Endothelial cell of umbilical vein (primary cell): ENCODE results near the gene PAPPA2. TPM values are rescaled to one million over a fixed set of nuclear protein-coding genes. Genes with fewer than 3 reads are reported as not detected.

Experiments used
- BruUV-seq: library from RNA; stranded (reverse); fragments of 400-500 nt; replicated peaks from 2 replicates; lab custom pipeline; 2021; lab: Mats Ljungman, UMichigan
- CTCF ChIA-PET: fragments of 300-600, 350-600 bp; sonication (Branson Sonifier 250); formaldehyde crosslinking; loops from one replicate; lab custom pipeline; 2021; ENCODE audit warnings: antibody characterized with exemption, inconsistent platforms; lab: Charles Lee
- POLR2A ChIA-PET: fragments of 300-600, 350-600 bp; sonication (Branson Sonifier 250); formaldehyde crosslinking; loops from one replicate; lab custom pipeline; 2021; ENCODE audit warnings: antibody characterized with exemption, inconsistent platforms; lab: Charles Lee
- DNase-seq: peaks from one replicate; pipeline ENCODE4 v3.0.0-alpha.2; 2011; ENCODE audit warnings: low read depth, low spot score
- FAIRE-seq: peaks from 2 replicates; lab custom pipeline; 2011; peaks lifted over from hg19 to GRCh38; lab: Jason Lieb, UNC
- H2AFZ ChIP-seq: 2 replicates; pipeline ENCODE4 v1.6.0; 2012; ENCODE audit warnings: low read depth, low read length, control low read depth, inconsistent platforms
- H3K27ac ChIP-seq: 2 replicates; pipeline ENCODE4 v1.5.1; 2011; ENCODE audit warnings: low read depth, mild to moderate bottlenecking, control low read depth, low read length, moderate library complexity; ENCODE audit not compliant: insufficient read depth
- H3K27me3 ChIP-seq, 2 experiments: 2 replicates each; pipeline versions ENCODE4 v1.6.0 to v1.6.1; 2011; ENCODE audit warnings: low read length in 2 of 2, mixed read lengths in 1 of 2; ENCODE audit not compliant: control insufficient read depth in 2 of 2, insufficient read depth in 2 of 2
- H3K36me3 ChIP-seq, 2 experiments: 2 replicates in 1 of 2; 3 replicates in 1 of 2; pipeline ENCODE4 v1.5.1; 2011; ENCODE audit warnings: low read length in 2 of 2, mild to moderate bottlenecking in 1 of 2, moderate library complexity in 1 of 2; ENCODE audit not compliant: control insufficient read depth in 2 of 2, insufficient read depth in 2 of 2; ENCODE audit errors: extremely low read depth in 1 of 2
- H3K4me1 ChIP-seq: 3 replicates; pipeline ENCODE4 v1.5.1; 2011; ENCODE audit warnings: mild to moderate bottlenecking, low read length; ENCODE audit not compliant: control insufficient read depth, insufficient read depth; ENCODE audit errors: extremely low read depth
- H3K4me2 ChIP-seq: 2 replicates; pipeline ENCODE4 v1.6.1; 2011; ENCODE audit warnings: low read length, control low read depth, mixed read lengths; ENCODE audit not compliant: insufficient read depth
- H3K4me3 ChIP-seq, 3 experiments: fragments of 200-600 bp in 1 of 3; sonication (generic), shearing (Covaris generic) in 1 of 3; replicated peaks in 1 of 3; 2 replicates each; pipeline ENCODE4 v1.5.1; 2011 to 2016; ENCODE audit warnings: control low read depth in 3 of 3, low read length in 3 of 3, mild to moderate bottlenecking in 2 of 3, inconsistent platforms in 1 of 3, low read depth in 1 of 3, moderate library complexity in 1 of 3; ENCODE audit not compliant: insufficient read depth in 1 of 3
- H3K79me2 ChIP-seq: 2 replicates; pipeline ENCODE4 v1.6.0; 2012; ENCODE audit warnings: low read length, inconsistent platforms; ENCODE audit not compliant: control insufficient read depth, insufficient read depth
- H3K9ac ChIP-seq: replicated peaks from 2 replicates; pipeline ENCODE3; 2011; ENCODE audit warnings: low read length, control low read depth; ENCODE audit not compliant: insufficient read depth; ENCODE audit errors: extremely low read depth
- H3K9me1 ChIP-seq: replicated peaks from 3 replicates; pipeline ENCODE4 v1.6.0; 2011; ENCODE audit warnings: mild to moderate bottlenecking, low read length; ENCODE audit not compliant: control insufficient read depth, insufficient read depth; ENCODE audit errors: extremely low read depth
- H3K9me3 ChIP-seq: replicated peaks from 2 replicates; pipeline ENCODE4 v1.5.1; 2012; ENCODE audit warnings: low read length, inconsistent platforms; ENCODE audit not compliant: control insufficient read depth, insufficient read depth
- H4K20me1 ChIP-seq: replicated peaks from 2 replicates; pipeline ENCODE3; 2011; ENCODE audit warnings: mild to moderate bottlenecking, low read length; ENCODE audit not compliant: control insufficient read depth, insufficient read depth; ENCODE audit errors: extremely low read depth
- CTCF ChIP-seq, 2 donors: IDR thresholded peaks; 1 replicate in 1 of 2; 2 replicates in 1 of 2; pipeline ENCODE4 v1.5.1; 2011; ENCODE audit warnings: low read length in 2 of 2, mild to moderate bottlenecking in 2 of 2, moderate library complexity in 2 of 2, control low read depth in 1 of 2, inconsistent platforms in 1 of 2, low read depth in 1 of 2; ENCODE audit not compliant: insufficient read depth in 1 of 2; ENCODE audit errors: extremely low read depth in 1 of 2
- EZH2 ChIP-seq: IDR thresholded peaks from 2 replicates; pipeline ENCODE4 v1.6.1; 2012; ENCODE audit warnings: borderline replicate concordance, low read depth, mild to moderate bottlenecking, moderate library complexity, low read length, inconsistent platforms; ENCODE audit not compliant: severe bottlenecking
- FOS ChIP-seq: IDR thresholded peaks from 2 replicates; pipeline ENCODE4 v1.6.1; 2011; ENCODE audit warnings: mild to moderate bottlenecking, low read length, moderate library complexity, borderline replicate concordance; ENCODE audit not compliant: insufficient read depth
- GATA2 ChIP-seq: IDR thresholded peaks from 2 replicates; pipeline ENCODE4 v1.7.0; 2011; ENCODE audit warnings: low read depth, mild to moderate bottlenecking, moderate library complexity, mixed read lengths, low read length; ENCODE audit not compliant: insufficient read length, insufficient read depth
- JUN ChIP-seq: IDR thresholded peaks from 2 replicates; pipeline ENCODE4 v1.6.1; 2011; ENCODE audit warnings: borderline replicate concordance, low read depth; ENCODE audit not compliant: insufficient read length, insufficient read depth
- MAX ChIP-seq: IDR thresholded peaks from 2 replicates; pipeline ENCODE4 v1.6.1; 2011; ENCODE audit not compliant: insufficient read depth, insufficient read length
- MYC ChIP-seq: IDR thresholded peaks from one replicate; pipeline ENCODE4 v1.6.1; 2011; ENCODE audit warnings: mild to moderate bottlenecking, low read depth, low read length
- POLR2A ChIP-seq: IDR thresholded peaks from 2 replicates; pipeline ENCODE4 v1.6.1; 2012; ENCODE audit warnings: low read depth, mild to moderate bottlenecking, control low read depth, low read length
- POLR2AphosphoS5 ChIP-seq: IDR thresholded peaks from 2 replicates; pipeline ENCODE4 v1.6.1; 2012; ENCODE audit warnings: low read depth, mild to moderate bottlenecking, control low read depth, low read length, moderate library complexity; ENCODE audit not compliant: insufficient read depth
- dilution Hi-C: fragments of 300-500 bp; cut with MboI; formaldehyde crosslinking; loops from one replicate; pipeline ENCODE4 v1.15.0; 2019; ENCODE audit warnings: low sequenced_read_pairs; ENCODE audit not compliant: extremely low pct_ligation_motif_present
- intact Hi-C: fragments of 100-400 bp; cut with micrococcal nuclease; formaldehyde crosslinking; loops from one replicate; pipeline ENCODE4 v1.10.0; 2022
- polyA plus RNA-seq, 4 experiments: library from polyadenylated mRNA; depleted of rRNA in 3 of 4; stranded (reverse) in 3 of 4; unstranded in 1 of 4; fragments of >200 nt; gene quantifications; 2 replicates each; pipeline versions ENCODE4 v1.2.1 to v1.2.3, GENCODE V29; 2011 to 2012; ENCODE audit warnings: missing spikeins in 1 of 4
- total RNA-seq: library from RNA; stranded (reverse); gene quantifications from 2 replicates; pipeline ENCODE4 v1.2.3, GENCODE V29; 2021

The PAPPA2 gene
- total and polyA plus RNA-seq, 2 donors (not counting 3 experiments of a cell fraction or from before 2014, with no cell fraction given) = not detected

- Histone ChIP-seq H3K4me1 (no peaks in the 10 kb centered on the region), H3K27me3 (no peaks in the 10 kb centered on the region), H4K20me1 (no peaks in the 10 kb centered on the region), H3K9ac (no peak overlapping the region), H3K27ac (no peak overlapping the region), H3K36me3 (no peaks in the 10 kb centered on the region), H3K9me3 (no peaks in the 10 kb centered on the region), H3K9me1 (no peaks in the 10 kb centered on the region), H3K4me3 (no peak overlapping the region), H2AFZ (no peak overlapping the region), H3K4me2 (no peak overlapping the region), H3K79me2 (no peaks in the 10 kb centered on the region)
- FAIRE-seq (no peak), DNase-seq (no peak)
- dilution Hi-C loops = no loop called here
- no TSS peak for BruUV-seq
- ChIA-PET POLR2A (no interaction called here), CTCF (no interaction called here)
- intact Hi-C loops = no loop called here
- TF ChIP-seq MYC = no peak
- TF ChIP-seq CTCF (IDR thresholded peaks at IDR 0.05; ENCODE audit: extremely low read depth in 1 of 2, insufficient read depth in 1 of 2, low read depth in 1 of 2, low read length in 2 of 2) = no peak
- TF ChIP-seq EZH2 = no peak
- no peak for TF ChIP-seq POLR2AphosphoS5
- no peak for TF ChIP-seq POLR2A
- no peak for TF ChIP-seq JUN
- no peak for TF ChIP-seq GATA2
- TF ChIP-seq FOS = no peak
- no peak for TF ChIP-seq MAX
Observed at GRCh38 chr1:176576670-176577069, 113.7 kb downstream of the PAPPA2 start.
